Head of caudate nucleus (tissue), 42 donors: Measurements from ENCODE around the gene BCL2L1.

ENCODE experiments used
- DNase-seq, 42 donors: peaks; one replicate each; pipeline versions ENCODE4 v3.0.0 to v3.0.0-alpha.2; 2020 to 2021; ENCODE audit warnings: mixed read lengths in 7 of 42
- intact Hi-C: fragments of 100-400 bp; cut with DNase I; formaldehyde crosslinking; loops from one replicate; pipeline ENCODE4 v1.15.0; 2022

The BCL2L1 gene

DNA sequence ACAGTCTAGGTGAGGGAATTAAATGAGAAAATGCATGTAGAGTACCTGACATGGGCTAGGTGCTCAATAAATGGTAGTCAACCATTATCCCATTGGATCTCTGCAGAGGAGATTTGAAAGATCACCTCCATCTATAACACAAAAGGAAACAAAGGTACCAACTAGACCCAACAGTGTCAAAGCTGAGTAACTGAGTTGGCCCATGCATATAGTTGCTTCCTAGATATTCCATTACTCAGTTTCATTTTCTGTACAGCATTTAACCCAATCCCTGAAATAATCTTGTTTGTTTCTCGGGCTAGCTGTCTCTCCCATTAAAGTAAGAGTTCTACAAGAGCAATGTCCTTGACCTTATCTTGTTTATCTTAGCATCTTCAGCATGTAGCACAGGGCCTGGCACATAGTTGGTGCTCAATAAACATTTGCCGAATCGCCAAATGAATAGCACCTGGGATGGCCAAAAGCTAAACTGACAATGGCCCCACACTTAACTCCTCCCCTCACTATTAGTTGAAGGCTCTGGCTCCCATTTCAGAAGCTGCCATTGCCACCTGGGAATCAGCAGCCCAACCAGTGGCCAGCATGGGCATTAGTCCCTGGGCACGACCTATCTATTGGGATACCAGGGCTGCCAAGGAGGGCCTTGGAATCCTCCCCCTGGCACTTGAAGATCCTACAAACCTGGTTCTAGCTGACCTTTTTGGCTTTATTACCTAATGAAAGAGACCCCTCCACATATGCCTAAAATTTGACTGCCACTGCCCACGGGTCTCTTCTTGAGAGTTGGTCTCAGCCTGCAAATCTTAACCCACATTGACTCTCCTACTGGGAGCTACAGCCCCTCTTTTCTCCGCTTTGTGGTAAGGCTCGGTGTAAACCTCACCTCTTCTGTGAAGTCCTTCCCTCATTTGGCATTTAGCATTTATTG lies 22.6 kb downstream of the BCL2L1 start:
- no peak for DNase-seq
- intact Hi-C loops, result no loop called here

DNA sequence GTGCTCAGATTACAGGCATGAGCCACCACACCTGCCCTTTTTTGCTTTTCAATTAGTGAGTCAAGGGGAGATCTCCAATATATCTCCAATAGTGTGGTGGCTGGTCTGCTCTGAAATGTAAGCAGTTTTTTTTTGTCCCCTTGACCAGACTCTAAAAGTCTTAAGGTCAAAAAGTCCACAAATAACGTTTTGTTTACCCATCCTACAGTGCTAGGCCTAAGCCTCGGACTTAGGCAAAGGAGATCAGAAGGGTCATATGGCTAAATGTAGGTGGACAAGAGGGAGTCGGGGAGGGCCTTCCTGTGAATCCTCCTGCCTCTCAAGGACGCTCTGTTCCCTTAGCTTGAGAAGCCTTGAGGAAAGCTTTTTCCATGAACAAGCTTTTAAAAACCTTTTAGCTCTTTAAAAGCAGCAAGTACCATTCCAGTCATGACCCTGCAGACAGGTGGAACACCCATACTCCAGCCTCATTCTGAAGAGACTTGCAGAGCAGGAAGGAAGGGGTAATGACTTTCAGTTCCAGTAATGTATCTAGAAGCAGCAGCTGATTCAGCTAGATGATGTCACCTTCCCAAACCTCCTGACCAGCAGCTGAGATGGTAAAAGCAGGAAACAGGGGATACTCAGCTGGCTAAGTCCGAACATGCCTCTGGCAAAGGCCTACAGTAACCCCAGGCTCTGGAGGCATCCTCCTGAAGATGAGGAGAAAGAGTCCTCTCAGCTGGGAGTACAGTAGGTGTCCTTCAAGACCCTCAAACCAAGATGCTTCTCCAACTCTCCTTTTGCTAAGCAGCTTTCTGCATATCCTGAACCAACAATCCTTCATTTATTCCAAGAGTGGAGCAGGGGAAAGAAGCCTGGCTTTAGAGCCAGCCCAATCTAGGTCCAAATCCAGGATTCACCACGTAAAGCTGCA lies 23.6 kb downstream of the BCL2L1 start:
- DNase-seq, result peak in 27 of 42 donors; percentile 12 to 83 (median 59)
- intact Hi-C loops, result no loop called here

DNA sequence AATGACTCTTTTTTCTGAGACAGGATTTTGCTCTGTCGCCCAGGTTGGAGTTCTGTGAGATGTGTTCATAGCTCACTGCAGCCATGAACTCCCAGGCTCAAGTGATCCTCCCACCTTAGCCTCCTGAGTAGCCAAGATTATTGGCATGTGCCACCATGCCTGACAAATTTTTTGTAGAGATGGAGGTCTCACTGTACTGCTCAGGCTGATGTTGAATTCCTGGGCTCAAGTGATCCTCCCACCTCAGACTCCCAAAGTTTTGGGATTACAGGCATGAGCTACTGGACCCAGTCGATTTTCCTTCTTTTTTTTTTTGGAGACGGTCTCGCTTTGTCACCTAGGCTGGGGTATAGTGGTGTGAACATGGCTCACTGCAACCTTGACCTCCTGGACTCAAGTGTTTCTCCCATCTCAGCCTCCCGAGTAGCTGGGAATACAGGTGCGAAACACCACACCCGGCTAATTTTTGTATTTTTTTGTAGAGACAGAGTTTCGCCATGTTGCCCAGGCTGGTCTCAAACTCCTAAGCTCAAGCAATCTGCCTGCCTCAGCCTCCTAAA lies 24.3 kb downstream of the BCL2L1 start:
- DNase-seq, result no peak
- intact Hi-C loops, result no loop called here

DNA sequence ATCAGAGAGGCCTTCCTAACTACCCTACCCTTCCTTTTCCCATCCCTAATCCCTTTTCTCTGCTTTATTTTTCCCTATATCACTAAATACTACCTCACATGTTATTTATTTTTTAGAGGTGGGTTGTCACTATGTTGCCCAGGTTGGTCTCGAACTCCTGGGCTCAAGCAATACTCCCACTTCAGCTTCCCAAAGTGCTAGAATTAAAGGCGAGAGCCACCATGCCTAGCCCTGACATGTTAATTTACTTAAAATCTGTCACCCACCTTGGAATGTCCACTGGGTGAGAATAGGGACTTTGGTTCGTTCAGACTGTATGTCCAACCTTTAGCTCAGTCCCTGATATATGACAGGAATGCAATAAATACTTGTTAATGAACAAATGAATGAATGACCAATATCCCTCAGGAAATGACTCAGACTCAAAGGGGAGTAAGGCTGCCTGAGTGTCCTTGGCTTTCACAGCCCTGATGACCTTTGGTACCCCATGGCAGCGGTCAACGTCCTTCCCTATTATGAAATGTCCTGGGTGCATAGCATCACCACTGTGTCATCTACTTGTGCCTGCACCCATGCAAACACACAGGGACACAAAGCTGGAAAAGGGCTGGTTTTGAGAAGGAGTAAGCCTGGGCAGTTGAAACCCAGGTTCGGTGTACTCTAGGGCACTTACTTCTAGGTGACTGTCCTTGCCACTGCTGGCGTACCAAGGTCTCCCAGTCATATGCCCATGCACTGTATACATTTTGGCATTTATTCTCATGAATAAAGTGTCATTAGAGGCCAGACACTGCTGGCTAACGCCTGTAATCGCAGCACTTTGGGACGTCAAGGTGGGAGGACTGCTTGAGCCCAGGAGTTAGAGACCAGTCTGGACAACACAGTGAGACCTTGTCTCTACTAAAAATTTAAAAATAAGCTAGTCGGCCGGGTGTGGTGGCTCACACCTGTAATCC lies 26.5 kb downstream of the BCL2L1 start:
- no peak for DNase-seq
- intact Hi-C loops, result no loop called here

DNA sequence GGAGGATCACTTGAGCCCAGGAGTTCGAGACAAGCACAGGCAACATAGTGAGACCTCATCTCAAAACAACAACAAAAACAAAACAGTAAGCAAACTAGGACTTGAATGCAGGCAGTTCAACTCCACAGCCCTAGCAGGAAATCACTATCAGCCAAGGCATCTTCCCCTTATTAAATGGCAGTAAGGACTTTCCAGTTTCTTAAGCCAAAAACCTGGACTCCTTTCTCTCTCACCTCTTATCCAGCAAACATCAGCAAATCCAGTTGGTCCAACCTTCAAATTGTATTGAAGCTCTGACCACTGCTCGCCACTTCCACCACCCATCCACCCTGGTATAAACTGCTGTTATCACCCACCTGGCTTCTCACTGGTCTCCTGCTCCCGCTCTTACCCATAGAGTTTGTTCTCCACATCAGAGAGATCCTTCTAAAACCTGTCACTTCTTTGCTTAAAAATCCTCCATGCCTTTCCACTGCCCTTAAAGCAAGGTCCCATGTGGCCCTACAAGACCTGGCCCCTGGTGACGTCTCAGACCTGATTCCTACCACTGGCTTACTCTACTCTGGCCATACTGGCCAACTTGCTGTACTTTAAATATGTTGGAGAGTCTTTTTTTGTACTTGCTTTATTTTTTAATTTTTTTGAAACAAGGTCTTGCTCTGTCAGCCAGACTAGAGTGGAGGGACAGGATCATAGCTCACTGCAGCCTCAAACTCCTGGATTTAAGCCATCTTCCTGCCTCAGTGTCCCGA lies 27.6 kb downstream of the BCL2L1 start:
- intact Hi-C loops, result no loop called here
- no peak for DNase-seq

DNA sequence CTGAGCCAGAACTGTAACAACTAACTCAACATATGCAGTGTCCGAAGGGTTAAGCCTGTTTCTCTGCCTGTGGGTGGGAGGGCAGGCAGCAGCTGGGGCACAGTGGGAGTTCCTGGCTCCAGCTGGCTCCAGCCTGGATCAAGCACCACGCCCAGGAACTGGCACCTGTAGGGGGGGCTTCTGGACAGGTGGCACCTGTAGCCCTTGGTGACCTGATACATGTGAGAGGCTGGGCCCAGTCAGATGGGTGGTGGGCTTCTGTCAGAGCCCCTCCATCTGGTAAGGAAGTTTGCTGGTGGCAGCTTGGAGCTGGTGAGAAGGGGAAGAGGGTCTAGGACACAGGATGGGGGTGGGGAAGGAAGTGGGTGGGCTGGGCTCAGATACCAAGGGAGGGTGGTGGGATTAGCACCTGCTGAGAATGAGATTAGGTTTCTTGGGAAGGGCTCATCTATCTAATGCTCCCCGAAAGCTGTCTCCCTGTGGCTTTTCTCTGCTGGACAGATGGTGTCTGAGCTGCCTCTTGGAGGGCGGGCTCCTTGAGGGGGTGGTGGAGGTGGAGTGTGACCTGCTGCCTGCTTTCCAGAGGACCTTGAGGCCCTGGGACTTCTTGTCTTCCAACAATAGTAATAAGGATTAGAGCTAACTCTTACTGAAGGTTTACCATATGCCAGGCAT lies 28.5 kb downstream of the BCL2L1 start:
- intact Hi-C loops, result no loop called here
- DNase-seq, result no peak

DNA sequence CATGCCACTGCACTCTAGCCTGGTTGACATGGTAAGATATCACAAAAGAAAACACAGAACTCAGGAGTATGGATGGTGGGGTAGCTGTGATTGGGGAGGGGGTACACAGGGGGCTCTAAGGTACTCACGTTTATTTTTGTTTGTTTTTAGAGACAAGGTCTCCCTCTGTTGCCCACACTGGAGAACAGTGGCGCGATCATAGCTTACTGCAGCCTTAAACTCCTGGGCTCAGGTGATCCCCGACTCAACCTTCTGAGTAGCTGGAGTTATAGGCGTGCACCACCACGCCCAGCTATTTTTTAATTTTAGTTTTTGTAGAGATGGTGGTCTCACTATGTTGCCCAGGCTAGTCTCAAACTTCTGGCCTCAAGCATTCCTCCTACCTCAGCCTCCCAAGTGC lies 29.3 kb downstream of the BCL2L1 start:
- no peak for DNase-seq
- intact Hi-C loops, result no loop called here

DNA sequence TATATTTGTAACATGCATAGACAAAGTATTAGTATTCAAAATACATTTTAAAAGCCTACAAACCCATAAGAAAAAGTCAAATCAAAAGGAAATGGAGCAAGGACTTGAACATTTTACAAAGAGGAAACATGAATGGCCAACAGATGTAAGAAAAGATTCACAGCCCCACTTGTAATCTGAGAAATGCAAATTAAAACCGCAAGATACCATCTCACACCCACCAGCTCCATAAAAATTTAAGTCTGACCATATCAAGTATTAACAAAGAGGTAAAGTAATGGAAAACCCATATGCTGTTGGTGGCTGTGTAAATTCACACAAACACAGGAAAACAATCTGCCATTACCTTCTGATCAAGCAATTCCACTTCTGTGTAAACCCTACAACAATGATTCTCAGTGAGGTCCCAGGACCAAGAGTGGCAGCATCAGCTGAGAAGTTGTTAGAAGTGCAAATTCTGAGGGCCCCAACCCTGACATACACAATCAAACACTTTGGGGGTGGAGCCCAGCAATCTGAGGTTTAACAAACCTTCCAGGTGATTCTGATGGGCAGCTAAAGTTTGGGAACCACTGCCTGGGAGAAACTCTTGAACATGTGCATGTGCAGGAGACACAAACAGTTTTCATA lies 30.9 kb downstream of the BCL2L1 start:
- no peak for DNase-seq
- intact Hi-C loops, result no loop called here

DNA sequence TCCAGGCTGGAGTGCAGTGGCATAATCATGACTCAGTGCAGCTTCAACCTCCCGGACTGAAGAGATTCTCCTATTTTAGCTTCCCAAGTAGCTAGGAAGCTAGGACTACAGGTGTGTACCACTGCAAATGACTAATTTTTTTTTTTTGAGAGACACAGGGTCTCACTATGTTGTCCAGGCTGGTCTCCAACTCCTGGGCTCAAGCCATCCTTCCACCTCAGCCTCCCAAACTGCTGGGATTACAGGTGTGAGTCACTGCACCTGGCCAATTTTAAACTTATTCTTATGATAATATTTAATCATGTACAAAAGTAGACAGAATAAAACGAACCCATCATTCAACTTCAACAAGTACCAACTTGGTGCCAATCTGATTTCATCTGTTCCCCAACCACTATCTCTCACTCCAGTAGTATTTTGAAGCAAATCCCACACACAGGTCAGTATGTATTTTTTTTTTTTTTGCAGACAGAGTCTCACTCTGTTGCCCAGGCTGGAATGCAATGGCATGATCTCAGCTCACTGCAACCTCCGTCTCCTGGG lies 32.5 kb downstream of the BCL2L1 start:
- intact Hi-C loops, result no loop called here
- DNase-seq, result no peak

DNA sequence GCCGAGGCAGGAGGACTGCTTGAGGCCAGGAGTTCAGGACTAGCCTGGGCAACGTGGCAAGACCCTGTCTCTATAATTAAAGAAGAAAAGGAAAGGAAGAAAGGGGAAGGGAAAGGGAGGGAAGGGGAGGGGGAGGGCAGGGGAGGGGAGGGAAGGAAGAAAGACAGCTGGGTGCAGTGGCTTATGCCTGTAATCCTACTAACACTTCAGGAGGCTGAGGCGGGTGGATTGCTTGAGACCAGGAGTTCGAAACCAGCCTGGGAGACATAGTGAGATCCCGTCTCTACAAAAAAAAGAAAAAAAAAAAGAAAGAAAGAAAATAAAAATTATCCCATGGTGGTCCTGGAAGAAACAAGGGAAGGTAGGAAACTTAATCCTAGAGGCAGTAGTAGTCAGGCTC lies 33.5 kb downstream of the BCL2L1 start:
- intact Hi-C loops, result no loop called here
- no peak for DNase-seq

DNA sequence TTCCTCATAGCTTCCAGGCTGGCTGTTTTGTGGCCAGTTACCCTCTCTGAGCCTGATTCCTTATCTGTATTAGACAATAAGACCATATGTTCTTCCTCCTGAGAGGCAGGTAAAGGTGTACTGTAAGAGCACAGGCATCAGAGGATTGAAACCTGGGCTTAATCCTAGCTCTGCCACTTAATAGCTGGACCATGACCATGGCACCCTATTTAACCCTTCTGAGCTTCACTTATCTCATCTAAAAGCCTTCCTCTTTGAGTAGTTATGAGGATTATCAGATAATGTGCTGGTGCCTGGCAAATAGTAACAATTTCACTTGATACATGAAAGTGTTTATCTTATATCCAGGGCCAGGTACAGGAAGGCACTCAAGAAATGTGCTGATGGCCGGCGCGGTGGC lies 34.9 kb downstream of the BCL2L1 start:
- intact Hi-C loops, result no loop called here
- DNase-seq, result no peak

DNA sequence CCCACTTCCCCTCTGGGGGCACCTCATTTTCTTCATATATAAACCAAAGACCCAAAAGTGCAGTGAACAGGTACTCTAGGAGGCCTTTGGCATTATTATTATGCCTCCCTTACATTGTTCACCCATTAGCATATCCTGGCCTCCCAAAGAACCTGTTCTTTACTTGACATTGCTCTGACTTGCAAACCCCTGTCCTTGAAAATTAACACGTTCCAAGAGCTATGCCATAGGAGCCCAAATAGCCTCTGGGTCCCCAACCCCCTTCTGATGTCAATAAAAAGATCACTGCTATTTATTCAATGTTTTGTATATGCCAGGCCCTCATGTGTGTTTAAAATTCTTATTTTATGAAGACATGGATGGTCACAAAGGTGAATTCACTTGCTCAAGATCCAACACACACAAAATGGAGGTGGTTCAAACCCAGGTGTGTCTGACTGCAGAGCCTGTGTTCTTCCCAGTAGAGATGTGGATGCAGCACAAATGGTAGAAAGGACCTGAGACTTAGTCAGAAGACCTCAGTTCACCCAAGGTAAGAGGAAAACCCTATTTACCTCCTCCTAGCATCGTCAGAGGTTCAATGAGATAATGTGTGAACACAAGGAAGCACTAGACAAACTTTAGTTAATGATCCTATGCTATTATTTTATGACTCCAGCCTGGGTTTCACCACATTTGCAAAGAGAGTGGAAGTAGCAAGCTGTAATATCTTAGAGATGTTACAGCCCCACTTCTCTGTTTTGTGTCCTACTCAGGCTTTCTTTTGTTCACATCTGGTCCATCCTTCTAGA lies 36.6 kb downstream of the BCL2L1 start:
- DNase-seq, result no peak
- intact Hi-C loops, result no loop called here

DNA sequence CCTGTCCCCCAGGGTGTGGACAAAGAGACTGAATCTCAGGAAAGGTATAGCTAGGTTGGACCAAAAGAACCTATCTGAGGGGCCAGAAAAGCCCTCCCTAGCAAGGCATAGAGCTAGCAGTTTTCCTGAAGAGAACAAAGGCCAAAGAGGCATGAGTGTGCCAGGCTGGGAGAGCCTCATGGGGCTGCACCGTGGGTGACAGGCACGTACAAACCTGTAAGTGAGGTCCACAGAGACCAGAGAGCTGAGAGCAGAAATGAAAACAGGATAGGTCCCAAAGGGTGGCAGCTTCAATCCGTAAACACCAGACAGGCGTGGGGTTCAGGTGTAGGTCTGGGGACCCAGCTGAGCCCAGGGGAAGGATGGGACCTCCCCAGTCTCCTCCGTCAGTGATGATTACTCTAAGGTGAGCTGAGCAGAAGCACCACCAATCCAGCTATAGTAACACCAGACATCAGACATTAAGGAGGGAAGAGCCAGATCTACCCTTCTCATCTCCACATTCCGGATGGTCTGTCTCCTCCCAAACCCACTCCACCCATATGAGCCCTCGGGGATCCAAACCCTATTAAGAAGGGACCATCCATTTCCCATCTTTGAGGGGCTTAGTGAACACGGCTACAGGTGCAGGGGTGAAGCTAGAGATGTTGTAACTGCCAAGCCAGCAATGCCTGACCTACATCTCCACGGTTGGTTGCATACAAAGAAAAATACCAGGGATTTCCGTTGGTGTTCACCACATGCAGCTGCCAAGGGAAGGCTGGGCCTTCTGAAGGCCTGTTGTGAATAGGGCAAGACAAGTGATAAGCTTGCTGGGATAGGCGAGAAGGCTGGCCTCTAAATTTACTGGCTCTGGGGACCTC lies 38.3 kb downstream of the BCL2L1 start:
- intact Hi-C loops, result no loop called here
- DNase-seq, result no peak

DNA sequence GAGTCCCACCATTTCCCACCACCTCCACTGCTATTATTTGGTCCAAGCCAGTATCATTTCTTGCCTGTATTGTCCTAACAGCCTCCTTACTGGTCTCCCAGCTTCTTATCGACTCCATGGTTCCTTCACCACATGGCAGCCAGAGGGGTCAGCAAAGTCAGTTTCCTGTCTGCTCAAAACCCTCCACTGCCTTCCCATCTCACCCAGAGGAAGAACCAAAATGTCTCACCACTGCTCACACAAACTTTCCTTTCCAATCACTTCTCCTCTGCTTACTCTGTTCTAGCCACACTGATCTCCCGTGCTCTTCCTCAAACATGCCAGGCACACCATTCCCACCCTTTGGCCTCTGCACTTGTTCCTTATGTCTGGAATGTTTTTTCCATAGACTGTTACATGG lies 39.7 kb downstream of the BCL2L1 start:
- intact Hi-C loops, result no loop called here
- no peak for DNase-seq

DNA sequence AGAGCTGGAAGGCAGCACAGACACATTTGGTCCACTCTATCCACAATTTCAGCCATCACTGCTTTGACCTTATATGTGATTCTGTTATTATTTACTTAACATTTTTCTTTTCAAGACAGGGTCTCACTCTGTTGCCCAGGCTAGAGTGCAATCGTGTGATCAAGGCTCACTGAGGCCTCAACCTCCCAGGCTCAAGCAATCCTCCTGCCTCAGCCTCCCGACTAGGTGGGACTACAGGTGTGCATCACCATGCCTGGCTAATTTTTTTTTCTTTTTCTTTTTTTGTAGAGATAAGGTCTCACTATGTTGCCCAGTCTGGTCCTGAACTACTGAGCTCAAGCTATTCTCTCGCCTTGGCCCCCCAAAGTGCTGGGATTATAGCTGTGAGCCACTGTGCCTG lies 40.3 kb downstream of the BCL2L1 start:
- intact Hi-C loops, result no loop called here

More for the DNA sequence above, 40.3 kb downstream of the BCL2L1 start:
- DNase-seq, result no peak
